OCI-LY3 (cell line): ENCODE data around the gene CEP41.

Experiments used
- H2AFZ ChIP-seq: fragments of 200-600, 300-600 bp; shearing (Covaris generic); 2 replicates; pipeline ENCODE4 v1.6.0; 2014; ENCODE audit warnings: antibody characterized with exemption, low read depth, low read length
- H3K27ac ChIP-seq: fragments of 200-600, 300-600 bp; sonication (generic); 2 replicates; pipeline ENCODE4 v1.5.1; 2014; ENCODE audit warnings: mild to moderate bottlenecking, low read length, moderate library complexity, mixed read lengths
- H3K27me3 ChIP-seq: fragments of 200-600, 300-600 bp; sonication (generic); 2 replicates; pipeline ENCODE4 v1.6.1; 2014; ENCODE audit warnings: low read depth, low read length, mixed read lengths
- H3K36me3 ChIP-seq: fragments of 200-600, 300-600 bp; sonication (generic); replicated peaks from 2 replicates; pipeline ENCODE3; 2014; ENCODE audit warnings: low read depth, low read length, mixed read lengths
- H3K4me1 ChIP-seq: fragments of 300-600, 200-600 bp; sonication (generic); 2 replicates; pipeline ENCODE4 v1.6.1; 2014; ENCODE audit warnings: low read length, mixed read lengths
- H3K4me2 ChIP-seq: fragments of 200-600, 300-600 bp; sonication (generic); 2 replicates; pipeline ENCODE4 v1.6.1; 2014; ENCODE audit warnings: low read length, mixed read lengths
- H3K4me3 ChIP-seq: fragments of 300-600, 200-600 bp; sonication (generic); 2 replicates; pipeline ENCODE4 v1.5.1; 2014; ENCODE audit warnings: antibody characterized with exemption, mild to moderate bottlenecking, low read length, moderate library complexity
- H3K79me2 ChIP-seq: fragments of 300-600, 200-600 bp; shearing (Covaris generic); 2 replicates; pipeline ENCODE4 v1.6.1; 2014; ENCODE audit warnings: mild to moderate bottlenecking, low read length, mixed read lengths
- H3K9ac ChIP-seq: fragments of 300-600, 200-600 bp; shearing (Covaris generic); 2 replicates; pipeline ENCODE4 v1.6.0; 2014; ENCODE audit warnings: mild to moderate bottlenecking, low read length, moderate library complexity
- H3K9me3 ChIP-seq: fragments of 200-600, 300-600 bp; shearing (Covaris generic); 2 replicates; pipeline ENCODE4 v1.6.1; 2014; ENCODE audit warnings: low read length, mixed read lengths; ENCODE audit not compliant: insufficient read depth
- H4K20me1 ChIP-seq: fragments of 200-600, 300-600 bp; sonication (generic); 2 replicates; pipeline ENCODE4 v1.6.1; 2016; ENCODE audit warnings: low read length, mixed read lengths; ENCODE audit not compliant: insufficient read depth
- EZH2phosphoT487 ChIP-seq: fragments of 200-600 bp; shearing (Covaris generic); IDR thresholded peaks from 2 replicates; pipeline ENCODE4 v1.6.1; 2018; ENCODE audit warnings: antibody characterized with exemption, mixed run types, low read depth
- TF ChIP-seq, protein P1 (sequence below): fragments of 200-600, 300-600 bp; sonication (generic); IDR thresholded peaks from 2 replicates; pipeline ENCODE4 v1.5.1; 2014; ENCODE audit warnings: antibody characterized with exemption, low read length, low read depth

Gene CEP41

DNA sequence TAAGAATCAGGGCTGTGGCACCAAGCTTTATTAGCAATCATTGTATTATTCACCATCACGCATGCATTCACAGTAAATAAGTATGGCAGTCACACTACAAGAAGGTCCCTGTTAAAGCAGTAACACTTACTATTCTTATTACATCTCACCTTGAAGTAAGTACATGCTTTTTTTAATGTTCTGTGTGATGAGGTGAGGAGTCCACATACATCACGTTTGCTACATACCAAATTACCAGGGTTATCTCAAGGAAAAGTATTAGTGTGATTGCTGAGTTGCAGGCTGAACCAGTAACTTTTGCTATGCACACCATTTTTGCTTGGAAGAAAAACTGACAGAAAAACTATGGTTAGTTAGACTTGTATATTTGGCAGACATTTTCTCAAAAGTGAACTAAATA, 35.8 kb downstream of the CEP41 start:
- H3K9me3 ChIP-seq = no peaks in the 10 kb centered on the region
- no peaks in the 10 kb centered on the region for H3K27me3 ChIP-seq
- TF ChIP-seq EZH2phosphoT487 = no peak
- TF ChIP-seq, protein P1, sequence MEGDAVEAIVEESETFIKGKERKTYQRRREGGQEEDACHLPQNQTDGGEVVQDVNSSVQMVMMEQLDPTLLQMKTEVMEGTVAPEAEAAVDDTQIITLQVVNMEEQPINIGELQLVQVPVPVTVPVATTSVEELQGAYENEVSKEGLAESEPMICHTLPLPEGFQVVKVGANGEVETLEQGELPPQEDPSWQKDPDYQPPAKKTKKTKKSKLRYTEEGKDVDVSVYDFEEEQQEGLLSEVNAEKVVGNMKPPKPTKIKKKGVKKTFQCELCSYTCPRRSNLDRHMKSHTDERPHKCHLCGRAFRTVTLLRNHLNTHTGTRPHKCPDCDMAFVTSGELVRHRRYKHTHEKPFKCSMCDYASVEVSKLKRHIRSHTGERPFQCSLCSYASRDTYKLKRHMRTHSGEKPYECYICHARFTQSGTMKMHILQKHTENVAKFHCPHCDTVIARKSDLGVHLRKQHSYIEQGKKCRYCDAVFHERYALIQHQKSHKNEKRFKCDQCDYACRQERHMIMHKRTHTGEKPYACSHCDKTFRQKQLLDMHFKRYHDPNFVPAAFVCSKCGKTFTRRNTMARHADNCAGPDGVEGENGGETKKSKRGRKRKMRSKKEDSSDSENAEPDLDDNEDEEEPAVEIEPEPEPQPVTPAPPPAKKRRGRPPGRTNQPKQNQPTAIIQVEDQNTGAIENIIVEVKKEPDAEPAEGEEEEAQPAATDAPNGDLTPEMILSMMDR = no peak
- H2AFZ ChIP-seq = no peak overlapping the region
- peaks cover 5% of the 10 kb centered on the region for H3K36me3 ChIP-seq
- H3K4me1 ChIP-seq = no peaks in the 10 kb centered on the region
- H3K27ac ChIP-seq = no peak overlapping the region
- H3K4me3 ChIP-seq = no peak overlapping the region
- H3K79me2 ChIP-seq = no peaks in the 10 kb centered on the region
- H3K9ac ChIP-seq = no peak overlapping the region
- no peak overlapping the region for H3K4me2 ChIP-seq
- H4K20me1 ChIP-seq = no peaks in the 10 kb centered on the region

DNA sequence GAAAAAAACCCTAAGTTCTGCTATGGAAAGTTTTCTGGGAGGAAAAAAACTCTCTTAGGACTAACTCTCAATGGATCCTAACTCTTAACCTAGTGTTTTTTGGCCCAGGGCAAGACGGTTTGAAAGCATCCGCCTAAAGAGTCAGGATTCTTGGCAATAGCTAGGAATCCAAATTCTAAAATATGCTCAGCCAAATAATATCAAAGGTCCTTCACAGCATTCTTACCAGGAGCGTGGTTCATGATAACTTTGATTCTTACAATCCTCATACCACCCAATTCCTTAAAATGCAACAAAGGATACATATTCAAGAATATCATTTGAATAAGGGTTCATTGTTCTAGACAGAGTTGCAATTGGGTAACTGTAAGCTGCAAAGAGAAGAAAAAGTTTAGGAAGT, 39.2 kb downstream of the CEP41 start:
- Histone ChIP-seq H3K36me3 (peaks cover 5% of the 10 kb centered on the region), H4K20me1 (no peaks in the 10 kb centered on the region)
- no peak for TF ChIP-seq EZH2phosphoT487
- TF ChIP-seq, protein P1 = no peak

DNA sequence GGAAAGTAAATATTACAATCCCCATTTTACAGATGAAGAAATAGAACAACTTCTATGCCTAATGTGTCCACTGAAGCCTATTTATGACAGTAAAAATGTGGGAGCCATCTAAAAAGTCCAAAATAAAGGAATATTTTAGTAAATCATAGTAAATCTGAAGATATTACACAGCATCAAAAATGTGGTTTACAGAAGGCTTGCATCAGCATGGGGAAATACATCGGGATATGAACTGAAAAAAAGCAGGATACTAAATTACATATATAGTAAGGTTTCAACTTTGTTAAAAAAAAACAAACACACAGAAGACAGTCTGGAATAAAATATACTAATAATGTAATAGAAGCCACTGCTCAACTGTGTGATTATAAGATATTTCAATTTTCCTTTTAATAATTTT, 39.7 kb downstream of the CEP41 start:
- Histone ChIP-seq H3K27ac (no peak overlapping the region), H3K9me3 (no peaks in the 10 kb centered on the region), H3K36me3 (peaks cover 5% of the 10 kb centered on the region), H3K4me2 (no peak overlapping the region), H3K27me3 (no peaks in the 10 kb centered on the region), H3K4me3 (no peak overlapping the region), H2AFZ (no peak overlapping the region), H4K20me1 (no peaks in the 10 kb centered on the region), H3K9ac (no peak overlapping the region), H3K4me1 (peaks cover 12% of the 10 kb centered on the region), H3K79me2 (no peaks in the 10 kb centered on the region)
- no peak for TF ChIP-seq EZH2phosphoT487
- TF ChIP-seq, protein P1 = no peak

More for the DNA sequence above, 39.2 kb downstream of the CEP41 start:
- H3K27me3 ChIP-seq = no peaks in the 10 kb centered on the region
- no peaks in the 10 kb centered on the region for H3K79me2 ChIP-seq
- H2AFZ ChIP-seq = no peak overlapping the region
- peaks cover 12% of the 10 kb centered on the region for H3K4me1 ChIP-seq
- no peak overlapping the region for H3K4me3 ChIP-seq
- no peak overlapping the region for H3K9ac ChIP-seq
- H3K4me2 ChIP-seq = no peak overlapping the region
- H3K9me3 ChIP-seq = no peaks in the 10 kb centered on the region
- H3K27ac ChIP-seq = no peak overlapping the region

DNA sequence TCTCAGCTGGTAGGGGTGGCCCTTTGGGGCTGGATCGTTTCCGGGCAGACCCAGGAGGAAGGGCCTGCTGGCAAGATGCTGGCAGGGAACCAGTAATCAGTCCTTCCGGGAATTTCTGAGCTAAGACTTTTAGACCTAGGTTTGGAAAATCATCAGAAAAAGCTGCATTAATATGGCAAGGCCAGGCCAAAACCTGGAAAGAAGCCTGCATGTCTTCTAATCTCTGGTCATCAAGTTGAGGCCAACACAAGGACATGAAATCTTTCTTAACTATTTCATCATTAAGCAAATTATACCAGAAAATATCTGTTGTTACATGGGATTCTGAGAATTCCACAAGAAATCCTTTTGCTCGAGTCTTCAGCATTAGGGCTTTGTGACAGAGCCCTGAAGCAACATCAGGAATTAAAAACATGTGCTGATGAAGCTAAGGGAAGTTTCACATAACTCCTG, 40.7 kb downstream of the CEP41 start:
- Histone ChIP-seq H3K4me3 (no peak overlapping the region), H3K9ac (no peak overlapping the region), H3K4me1 (peaks cover 12% of the 10 kb centered on the region), H4K20me1 (no peaks in the 10 kb centered on the region), H3K9me3 (no peaks in the 10 kb centered on the region), H3K36me3 (peaks cover 5% of the 10 kb centered on the region), H2AFZ (no peak overlapping the region), H3K27me3 (no peaks in the 10 kb centered on the region), H3K4me2 (no peak overlapping the region), H3K79me2 (no peaks in the 10 kb centered on the region), H3K27ac (no peak overlapping the region)
- TF ChIP-seq, protein P1 = no peak
- TF ChIP-seq EZH2phosphoT487 = no peak
